ENCODE results near the gene PPP1R3A. TPM values are rescaled to one million over a fixed set of nuclear protein-coding genes. Genes with fewer than 3 reads are reported as not detected.

The PPP1R3A gene
- total and polyA plus RNA-seq, 10 of the 15 experiments (the other 5 are each of a cell fraction or from before 2014, with no cell fraction given), result not detected

GRCh38 chr7:113907617-113908016 is 11.2 kb downstream of the PPP1R3A start (continued):
- TF ChIP-seq ZNF592 (IDR thresholded peaks at IDR 0.05) (no peak), ZBTB4 (CRISPR knock-in tag; IDR thresholded peaks at IDR 0.05) (no peak), FOXM1 (IDR thresholded peaks at IDR 0.05; ENCODE audit: low read depth, low read length) (no peak)
- TF ChIP-seq, protein P1, sequence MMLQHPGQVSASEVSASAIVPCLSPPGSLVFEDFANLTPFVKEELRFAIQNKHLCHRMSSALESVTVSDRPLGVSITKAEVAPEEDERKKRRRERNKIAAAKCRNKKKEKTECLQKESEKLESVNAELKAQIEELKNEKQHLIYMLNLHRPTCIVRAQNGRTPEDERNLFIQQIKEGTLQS (IDR thresholded peaks at IDR 0.05; ENCODE audit: borderline replicate concordance, extremely low read depth, low read depth, low read length), result no peak
